ENCODE measurements around the gene PTK6. TPM values are rescaled to one million over a fixed set of nuclear protein-coding genes. Genes with fewer than 3 reads are reported as not detected.
A peak's percentile ranks its signal among the peaks of the same experiment; 100 is the strongest.

PTK6 gene
- total and polyA plus RNA-seq, 2 of the 13 experiments (the other 11 are each of a cell fraction or from before 2014, with no cell fraction given) = 0.08 TPM; not detected in 1

- TF ChIP-seq TRIM24 (CRISPR knock-in tag; IDR thresholded peaks at IDR 0.05) = no peak
- 0 out of 2 replicates have a peak, but pooled peaks have one; percentile 51 for TF ChIP-seq ATF2 (CRISPR knock-in tag; IDR thresholded peaks at IDR 0.05)
- TF ChIP-seq ZC3H4 (CRISPR knock-in tag; IDR thresholded peaks at IDR 0.05; ENCODE audit: borderline replicate concordance) = no peak
- no peak for TF ChIP-seq ZNF136 (CRISPR knock-in tag; IDR thresholded peaks at IDR 0.05; ENCODE audit: low read depth)
- TF ChIP-seq ARID2 (CRISPR knock-in tag; IDR thresholded peaks at IDR 0.05; ENCODE audit: borderline replicate concordance) = no peak
- TF ChIP-seq KLF16 (CRISPR knock-in tag; IDR thresholded peaks at IDR 0.05) = no peak
- no peak for TF ChIP-seq ONECUT2 (CRISPR knock-in tag; IDR thresholded peaks at IDR 0.05)
- TF ChIP-seq ZNF704 (CRISPR knock-in tag; IDR thresholded peaks at IDR 0.05; ENCODE audit: borderline replicate concordance) = no peak
- 0 out of 2 replicates have a peak, but pooled peaks have one; percentile 56 for TF ChIP-seq MXD4 (CRISPR knock-in tag; IDR thresholded peaks at IDR 0.05)
- no peak for TF ChIP-seq ZFYVE20 (CRISPR knock-in tag; IDR thresholded peaks at IDR 0.05; ENCODE audit: borderline replicate concordance, low read depth)
- no peak for TF ChIP-seq ZNF383 (CRISPR knock-in tag; IDR thresholded peaks at IDR 0.05; ENCODE audit: borderline replicate concordance)
- peak; percentile 91 for TF ChIP-seq KDM2A (CRISPR knock-in tag; IDR thresholded peaks at IDR 0.05; ENCODE audit: borderline replicate concordance, low read depth)
- no peak for TF ChIP-seq ZBTB40 (IDR thresholded peaks at IDR 0.05)
- 0 out of 2 replicates have a peak, but pooled peaks have one; percentile 31 for TF ChIP-seq ZBTB40 (CRISPR knock-in tag; IDR thresholded peaks at IDR 0.05)
- TF ChIP-seq SALL2 (CRISPR knock-in tag; IDR thresholded peaks at IDR 0.05) = no peak; the same call in 1 of the 2 replicates
- TF ChIP-seq ZNF615 (CRISPR knock-in tag; IDR thresholded peaks at IDR 0.05; ENCODE audit: borderline replicate concordance) = no peak
- no peak for TF ChIP-seq KLF11 (CRISPR knock-in tag; IDR thresholded peaks at IDR 0.05)
Measured at GRCh38 chr20:63495741-63496595, 41.2 kb downstream of the PTK6 start (continued).

All from HepG2 (cell line).